Endodermal cell (in vitro differentiated cells): ENCODE results near the gene KDM6A. TPM values are rescaled to one million over a fixed set of nuclear protein-coding genes. Genes with fewer than 3 reads are reported as not detected.
"Not testable (repeated sequence)": the region's sequence is repeated elsewhere in the genome, so short reads cannot be mapped to it uniquely, and the experiment has no call there.

Experiments used
- DNase-seq: peaks from one replicate; pipeline ENCODE4 v3.0.0-alpha.2; 2017
- H3K27ac ChIP-seq: 2 replicates; pipeline ENCODE4 v1.5.1; 2013; ENCODE audit warnings: mild to moderate bottlenecking, low read depth, low read length, moderate library complexity
- H3K27me3 ChIP-seq: 2 replicates; pipeline ENCODE4 v1.6.1; 2013; ENCODE audit warnings: mild to moderate bottlenecking, low read length, moderate library complexity; ENCODE audit not compliant: insufficient read depth, control insufficient read depth, poor library complexity, severe bottlenecking
- H3K36me3 ChIP-seq: 2 replicates; pipeline ENCODE4 v1.7.0; 2013; ENCODE audit warnings: mild to moderate bottlenecking, low read length, moderate library complexity; ENCODE audit not compliant: control insufficient read depth, insufficient read depth
- H3K4me1 ChIP-seq: one replicate; pipeline ENCODE4 v1.7.0; 2013; ENCODE audit warnings: low read length; ENCODE audit not compliant: control insufficient read depth, insufficient read depth
- H3K4me3 ChIP-seq: 2 replicates; pipeline ENCODE4 v1.5.1; 2013; ENCODE audit warnings: mild to moderate bottlenecking, low read length, moderate library complexity
- H3K9ac ChIP-seq: 2 replicates; pipeline ENCODE4 v1.6.1; 2013; ENCODE audit warnings: mild to moderate bottlenecking, low read length, moderate library complexity; ENCODE audit not compliant: poor library complexity, severe bottlenecking; ENCODE audit errors: extremely low read depth
- H3K9me3 ChIP-seq: 2 replicates; pipeline ENCODE4 v1.6.1; 2013; ENCODE audit warnings: mild to moderate bottlenecking, low read length, moderate library complexity; ENCODE audit not compliant: control insufficient read depth
- H3K27ac Mint-ChIP-seq: 2 replicates; pipeline ENCODE4 v1.8.0; 2020; ENCODE audit warnings: mixed read lengths
- H3K27me3 Mint-ChIP-seq: 2 replicates; pipeline ENCODE4 v1.8.0; 2021; ENCODE audit warnings: mild to moderate bottlenecking, mixed read lengths; ENCODE audit not compliant: insufficient read depth
- H3K36me3 Mint-ChIP-seq: 2 replicates; pipeline ENCODE4 v1.8.0; 2020; ENCODE audit warnings: low read depth, mixed read lengths
- H3K4me1 Mint-ChIP-seq: 2 replicates; pipeline ENCODE4 v1.8.0; 2020; ENCODE audit warnings: mixed read lengths
- H3K4me3 Mint-ChIP-seq: 2 replicates; pipeline ENCODE4 v1.8.0; 2020; ENCODE audit warnings: mild to moderate bottlenecking, moderate library complexity, mixed read lengths
- H3K9me3 Mint-ChIP-seq: 2 replicates; pipeline ENCODE4 v1.8.0; 2020; ENCODE audit warnings: mild to moderate bottlenecking, mixed read lengths
- CTCF ChIP-seq: fragments of 200-600 bp; sonication (generic); conservative IDR thresholded peaks from 2 replicates; pipeline ENCODE4 v1.5.0; 2021; ENCODE audit warnings: antibody characterized with exemption, mild to moderate bottlenecking
- WGBS, 2 experiments: methylation state at CpG; one replicate each; pipeline versions ENCODE4 v1.1.5 to v1.1.7; 2013; ENCODE audit warnings: missing lambda C conversion rate in 2 of 2, mixed read lengths in 1 of 2; ENCODE audit not compliant: insufficient coverage in 1 of 2, insufficient read length in 1 of 2; 5-methylcytosine and 5-hydroxymethylcytosine counted together
- total RNA-seq, 2 donors: library from RNA; stranded (reverse); fragmentation: NEBNext Ultra II Directional in 1 of 2; extraction: Animal tissue kit (Norgen Biotek cat#: 25700) in 1 of 2; gene quantifications; 2 replicates in 1 of 2; 3 replicates in 1 of 2; pipeline ENCODE4 v1.2.1, GENCODE V29; 2021

KDM6A gene
- total RNA-seq, 2 donors from 2014 or later = 62.1 to 64.6 TPM

- DNase-seq = no peak
- Histone ChIP-seq H3K4me3 (no peak overlapping the region), H3K27ac (no peak overlapping the region), H3K27me3 (no peaks in the 10 kb centered on the region), H3K9me3 (peaks cover 7% of the 10 kb centered on the region), H3K36me3 (no peaks in the 10 kb centered on the region), H3K4me1 (no peaks in the 10 kb centered on the region), H3K9ac (no peak overlapping the region)
- H3K36me3 Mint-ChIP-seq = no peaks in the 10 kb centered on the region
- no peak overlapping the region for H3K4me3 Mint-ChIP-seq
- no peaks in the 10 kb centered on the region for H3K4me1 Mint-ChIP-seq
- no peaks in the 10 kb centered on the region for H3K27me3 Mint-ChIP-seq
- H3K9me3 Mint-ChIP-seq = peaks cover 62% of the 10 kb centered on the region
- no peak for TF ChIP-seq CTCF
- H3K27ac Mint-ChIP-seq = no peak overlapping the region
- 94 to 95% methylated on average over 3 to 7 of the region's 7 CpGs for WGBS, 2 experiments
Observed at GRCh38 chrX:45134315-45134731, 261.3 kb downstream of the KDM6A start.

GRCh38 chrX:45134775-45135174, 261.8 kb downstream of the KDM6A start:
- peaks cover 7% of the 10 kb centered on the region for H3K9me3 ChIP-seq
- no peak overlapping the region for H3K27ac ChIP-seq
- no peak for TF ChIP-seq CTCF
- H3K27me3 ChIP-seq = no peaks in the 10 kb centered on the region
- no peak for DNase-seq
- no peak overlapping the region for H3K27ac Mint-ChIP-seq
- peaks cover 58% of the 10 kb centered on the region for H3K9me3 Mint-ChIP-seq
- H3K4me3 Mint-ChIP-seq = no peak overlapping the region
- no peaks in the 10 kb centered on the region for H3K4me1 ChIP-seq
- H3K36me3 ChIP-seq = no peaks in the 10 kb centered on the region
- H3K9ac ChIP-seq = no peak overlapping the region
- WGBS, 2 experiments = 97% methylated on average over 3 of the region's 3 CpGs; no CpG with 5 or more reads in 1 of the 2 experiments
- H3K4me3 ChIP-seq = no peak overlapping the region
- no peaks in the 10 kb centered on the region for H3K4me1 Mint-ChIP-seq
- no peaks in the 10 kb centered on the region for H3K36me3 Mint-ChIP-seq
- no peaks in the 10 kb centered on the region for H3K27me3 Mint-ChIP-seq

GRCh38 chrX:45135391-45136075, 262.5 kb downstream of the KDM6A start:
- H3K36me3 Mint-ChIP-seq = not testable (repeated sequence)
- H3K9me3 Mint-ChIP-seq = peaks cover 52% of the 10 kb centered on the region
- 83 to 94% methylated on average over 1 to 4 of the region's 4 CpGs for WGBS, 2 experiments

GRCh38 chrX:45137531-45137930, 264.5 kb downstream of the KDM6A start:
- Histone ChIP-seq H3K4me1 (no peaks in the 10 kb centered on the region), H3K9me3 (no peaks in the 10 kb centered on the region), H3K27me3 (no peaks in the 10 kb centered on the region), H3K9ac (no peak overlapping the region), H3K27ac (no peak overlapping the region), H3K36me3 (no peaks in the 10 kb centered on the region), H3K4me3 (no peak overlapping the region)
- Mint-ChIP-seq H3K4me1 (no peaks in the 10 kb centered on the region), H3K36me3 (no peaks in the 10 kb centered on the region), H3K9me3 (peaks cover 44% of the 10 kb centered on the region), H3K27ac (no peak overlapping the region), H3K27me3 (no peaks in the 10 kb centered on the region), H3K4me3 (no peak overlapping the region)
- DNase-seq = no peak
- no peak for TF ChIP-seq CTCF

More at GRCh38 chrX:45135391-45136075, 262.5 kb downstream of the KDM6A start:
- not testable (repeated sequence) for H3K4me3 ChIP-seq, H3K9ac ChIP-seq, H3K27me3 Mint-ChIP-seq, DNase-seq, H3K4me1 Mint-ChIP-seq, H3K4me3 Mint-ChIP-seq, H3K27ac ChIP-seq, H3K27me3 ChIP-seq, H3K4me1 ChIP-seq, H3K27ac Mint-ChIP-seq, H3K9me3 ChIP-seq, H3K36me3 ChIP-seq
